K562 (cell line): ENCODE results near the gene CDC25B. TPM values are rescaled to one million over a fixed set of nuclear protein-coding genes. Genes with fewer than 3 reads are reported as not detected.

Experiments used
- ATAC-seq: fragments of 200-7000 bp; cut with Tn5 transposase; 3 replicates; pipeline ENCODE4 v1.9.1; 2020; ENCODE audit warnings: moderate library complexity
- BruUV-seq: library from RNA; stranded (reverse); fragments of 400-500 nt; replicated peaks from 2 replicates; lab custom pipeline; 2021; lab: Mats Ljungman, UMichigan
- CTCF ChIA-PET: fragments of 300-600 bp; formaldehyde crosslinking; extraction: SDS; loops from one replicate; lab custom pipeline; 2021; ENCODE audit warnings: low intra/inter-chr PET ratio; lab: Yijun Ruan, JAX
- POLR2A ChIA-PET: fragments of 300-600, 350-650 bp; sonication (Branson Sonifier 250); formaldehyde crosslinking; extraction: SDS; loops from one replicate; lab custom pipeline; 2021; ENCODE audit warnings: antibody characterized with exemption, inconsistent platforms; lab: Yijun Ruan, JAX
- DNase-seq, 4 experiments: peaks; one replicate each; pipeline versions ENCODE4 v3.0.0 to v3.0.0-alpha.2; 2011 to 2018; ENCODE audit warnings: low spot score in 3 of 4, mixed read lengths in 3 of 4; ENCODE audit errors: extremely low read depth in 1 of 4
- FAIRE-seq: peaks from 2 replicates; lab custom pipeline; 2011; peaks lifted over from hg19 to GRCh38; lab: Jason Lieb, UNC
- H2AFZ ChIP-seq: 2 replicates; pipeline ENCODE4 v1.6.0; 2011; ENCODE audit warnings: low read depth, low read length, control low read depth, inconsistent platforms
- H3K27ac ChIP-seq: fragments of 200-600 bp; 3 replicates; pipeline ENCODE4 v1.8.0; 2011; ENCODE audit warnings: low read depth, mild to moderate bottlenecking, control low read depth, inconsistent platforms, low read length, moderate library complexity, mixed read lengths; ENCODE audit errors: extremely low read depth
- H3K27me3 ChIP-seq, 2 experiments: fragments of 300-600 bp in 1 of 2; 2 replicates in 1 of 2; 3 replicates in 1 of 2; pipeline versions ENCODE4 v1.6.0 to v1.8.0; 2011; ENCODE audit warnings: inconsistent platforms in 2 of 2, low read length in 2 of 2, mild to moderate bottlenecking in 1 of 2, mixed read lengths in 1 of 2, moderate library complexity in 1 of 2; ENCODE audit not compliant: control insufficient read depth in 2 of 2, insufficient read depth in 2 of 2
- H3K36me3 ChIP-seq: fragments of 300-600 bp; 3 replicates; pipeline ENCODE4 v1.8.0; 2011; ENCODE audit warnings: mild to moderate bottlenecking, low read length, inconsistent platforms; ENCODE audit not compliant: control insufficient read depth, insufficient read depth
- H3K4me1 ChIP-seq, 2 experiments: fragments of 200-600 bp in 1 of 2; replicated peaks in 1 of 2; 2 replicates in 1 of 2; 3 replicates in 1 of 2; pipeline versions ENCODE4 v1.5.1 to v1.8.0; 2011; ENCODE audit warnings: inconsistent platforms in 2 of 2, low read length in 2 of 2, mild to moderate bottlenecking in 1 of 2, mixed read lengths in 1 of 2, moderate library complexity in 1 of 2; ENCODE audit not compliant: control insufficient read depth in 2 of 2, insufficient read depth in 2 of 2
- H3K4me2 ChIP-seq: 2 replicates; pipeline ENCODE4 v1.6.1; 2011; ENCODE audit warnings: low read length, control low read depth, inconsistent platforms, mixed read lengths; ENCODE audit not compliant: insufficient read depth
- H3K4me3 ChIP-seq: fragments of 200-600 bp; sonication (generic), shearing (Covaris generic); 2 replicates; pipeline ENCODE4 v1.5.1; 2016; ENCODE audit warnings: control low read depth, inconsistent platforms
- H3K79me2 ChIP-seq: fragments of 200-600 bp; 3 replicates; pipeline ENCODE4 v1.8.0; 2011; ENCODE audit warnings: low read length, inconsistent platforms; ENCODE audit not compliant: control insufficient read depth, insufficient read depth
- H3K9ac ChIP-seq, 2 experiments: 2 replicates each; pipeline versions ENCODE4 v1.6.0 to v1.6.1; 2011; ENCODE audit warnings: low read depth in 2 of 2, low read length in 2 of 2, control low read depth in 1 of 2, inconsistent platforms in 1 of 2, mild to moderate bottlenecking in 1 of 2, mixed read lengths in 1 of 2; ENCODE audit not compliant: insufficient read depth in 1 of 2
- H3K9me1 ChIP-seq: one replicate; pipeline ENCODE4 v1.6.0; 2011; ENCODE audit warnings: inconsistent platforms, mild to moderate bottlenecking, low read length, moderate library complexity; ENCODE audit not compliant: control insufficient read depth, insufficient read depth
- H3K9me3 ChIP-seq: replicated peaks from 2 replicates; pipeline ENCODE4 v1.5.1; 2011; ENCODE audit warnings: low read depth, low read length, inconsistent platforms; ENCODE audit not compliant: control insufficient read depth, insufficient read depth
- H4K20me1 ChIP-seq: replicated peaks from 2 replicates; pipeline ENCODE4 v1.6.1; 2011; ENCODE audit warnings: low read length, inconsistent platforms, mixed read lengths; ENCODE audit not compliant: control insufficient read depth, insufficient read depth
- ARID3B ChIP-seq: fragments of 250-450 bp; sonication (Bioruptor Pico); IDR thresholded peaks from 2 replicates; pipeline ENCODE4 v1.4.0; 2020; ENCODE audit warnings: borderline replicate concordance
- BCOR ChIP-seq: fragments of 450-650 bp; IDR thresholded peaks from 2 replicates; pipeline ENCODE4 v1.6.1; 2016
- BRCA1 ChIP-seq, 2 experiments: fragments of 450-650 bp in 1 of 2; sonication (generic) in 1 of 2; formaldehyde crosslinking in 1 of 2; IDR thresholded peaks; 2 replicates each; pipeline versions ENCODE4 v1.5.0 to v1.6.1; 2017 to 2020; ENCODE audit warnings: mild to moderate bottlenecking in 1 of 2, missing genetic modification reagents in 1 of 2
- CHD1 ChIP-seq: fragments of 200-600 bp; sonication (generic); IDR thresholded peaks from one replicate; pipeline ENCODE4 v1.6.1; 2012; ENCODE audit warnings: mild to moderate bottlenecking, moderate library complexity, low read length, inconsistent platforms
- GABPB2 ChIP-seq: fragments of 250-450 bp; sonication (Bioruptor Pico); conservative IDR thresholded peaks from 2 replicates; pipeline ENCODE4 v1.5.1; 2021; ENCODE audit warnings: mild to moderate bottlenecking
- HNRNPL ChIP-seq: fragments of 200-400 bp; formaldehyde crosslinking; IDR thresholded peaks from 2 replicates; pipeline ENCODE4 v1.6.1; 2017; ENCODE audit warnings: low read depth, mild to moderate bottlenecking, low read length
- HOXB6 ChIP-seq: fragments of 250-450 bp; sonication (Bioruptor Pico); IDR thresholded peaks from 2 replicates; pipeline ENCODE4 v1.5.1; 2022; ENCODE audit warnings: mild to moderate bottlenecking, borderline replicate concordance
- NFXL1 ChIP-seq: fragments of 450-650 bp; formaldehyde crosslinking; IDR thresholded peaks from 2 replicates; pipeline ENCODE4 v1.4.0; 2021; ENCODE audit warnings: mild to moderate bottlenecking
- POLR2A ChIP-seq: fragments of 450-650 bp; conservative IDR thresholded peaks from 2 replicates; pipeline ENCODE4 v1.6.1; 2016
- TAL1 ChIP-seq: fragments of 450-650 bp; IDR thresholded peaks from 2 replicates; pipeline ENCODE4 v1.6.1; 2016; ENCODE audit warnings: mild to moderate bottlenecking
- TBL1XR1 ChIP-seq, 2 experiments: IDR thresholded peaks; 2 replicates each; pipeline ENCODE4 v1.6.1; 2012; ENCODE audit warnings: improper control_type of control experiment in 2 of 2, low read length in 2 of 2, mild to moderate bottlenecking in 1 of 2
- ZBTB49 ChIP-seq: sonication (generic); formaldehyde crosslinking; IDR thresholded peaks from 2 replicates; pipeline ENCODE4 v1.8.0; 2022; ENCODE audit warnings: missing genetic modification reagents, mild to moderate bottlenecking, borderline replicate concordance
- ZFX ChIP-seq: sonication (generic); formaldehyde crosslinking; IDR thresholded peaks from 2 replicates; pipeline ENCODE4 v1.8.0; 2022; ENCODE audit warnings: mild to moderate bottlenecking, missing genetic modification reagents, moderate library complexity
- ZKSCAN8 ChIP-seq: fragments of 200-800 bp; sonication (Bioruptor generic); IDR thresholded peaks from 2 replicates; pipeline ENCODE4 v1.6.1; 2016; ENCODE audit warnings: missing genetic modification characterization, missing compliant biosample characterization
- ZNF146 ChIP-seq: IDR thresholded peaks from one replicate; pipeline ENCODE4 v1.6.1; 2018; ENCODE audit warnings: missing compliant biosample characterization; ENCODE audit not compliant: unreplicated experiment
- ZNF239 ChIP-seq: fragments of 250-450 bp; sonication (Bioruptor Pico); IDR thresholded peaks from 2 replicates; pipeline ENCODE4 v1.4.0; 2020; ENCODE audit warnings: mild to moderate bottlenecking
- ZNF324 ChIP-seq: fragments of 250-450 bp; sonication (Bioruptor Pico); IDR thresholded peaks from 2 replicates; pipeline ENCODE4 v1.4.0; 2020; ENCODE audit warnings: mild to moderate bottlenecking
- ZNF583 ChIP-seq: fragments of 250-450 bp; sonication (Bioruptor Pico); IDR thresholded peaks from 2 replicates; pipeline ENCODE4 v1.4.0; 2020
- WGBS: fragments of 100-300 bp; shearing (Covaris generic); methylation state at CpG from one replicate; pipeline ENCODE4 v1.1.6; 2016; ENCODE audit warnings: low coverage, mixed read lengths; ENCODE audit not compliant: insufficient coverage; ENCODE audit errors: missing lambda C conversion rate; 5-methylcytosine and 5-hydroxymethylcytosine counted together
- in situ Hi-C: fragments of 300-500 bp; cut with MboI; formaldehyde crosslinking; loops from 4 replicates; pipeline ENCODE4 v1.15.0; 2018; ENCODE audit warnings: inconsistent platforms, mixed read lengths
- intact Hi-C: fragments of 100-400 bp; cut with micrococcal nuclease; formaldehyde crosslinking; loops from 2 replicates; pipeline ENCODE4 v1.14.2; 2022
- polyA plus RNA-seq, 8 experiments: library from polyadenylated mRNA; depleted of rRNA in 4 of 8; stranded (reverse) in 5 of 8; unstranded in 3 of 8; fragments of >200 nt; fragmentation: Nextera tagmentation in 2 of 8; fragmentation: Illumina TruSeq in 1 of 8; extraction: Ambion mirVana in 2 of 8; extraction: Trizol in 1 of 8; gene quantifications; 2 replicates each; pipeline versions ENCODE4 v1.2.1 to v1.2.3, GENCODE V29; 2011 to 2014; ENCODE audit warnings: inconsistent platforms in 1 of 8, missing spikeins in 1 of 8
- total RNA-seq, 7 experiments: library from RNA; depleted of rRNA in 6 of 7; stranded (reverse); fragments of >200 nt in 6 of 7; fragmentation: Illumina TruSeq in 2 of 7; extraction: Trizol in 2 of 7; gene quantifications; 2 replicates each; pipeline versions ENCODE4 v1.2.1 to v1.2.3, GENCODE V29; 2011 to 2021; ENCODE audit warnings: low replicate concordance in 1 of 7
- TF ChIP-seq, protein P1 (sequence below): sonication (generic); formaldehyde crosslinking; IDR thresholded peaks from 2 replicates; pipeline ENCODE4 v1.8.0; 2022; ENCODE audit warnings: mild to moderate bottlenecking, missing genetic modification reagents
- TF ChIP-seq, protein P2 (sequence below): fragments of 450-650 bp; formaldehyde crosslinking; IDR thresholded peaks from 2 replicates; pipeline ENCODE4 v1.4.0; 2022; ENCODE audit warnings: missing genetic modification characterization

CDC25B gene
- total and polyA plus RNA-seq, 9 of the 15 experiments (the other 6 are each of a cell fraction or from before 2014, with no cell fraction given): 2.3 to 35.7 (median 9.5) TPM

GRCh38 chr20:3808544-3808943 is 12.4 kb downstream of the CDC25B start:
- 80% methylated on average over 1 of the region's 3 CpGs for WGBS
- no peaks in the 10 kb centered on the region for H3K27me3 ChIP-seq
- no peaks in the 10 kb centered on the region for H3K9me1 ChIP-seq
- H3K9me3 ChIP-seq: no peaks in the 10 kb centered on the region
- CTCF ChIA-PET: no interaction called here
- H3K4me3 ChIP-seq: no peak overlapping the region
- H3K4me1 ChIP-seq: peaks cover 20 to 23% of the 10 kb centered on the region in 2 experiments
- peaks cover 24% of the 10 kb centered on the region; the same call in 2 of the 3 replicates for H3K36me3 ChIP-seq
- no peak overlapping the region for H2AFZ ChIP-seq
- H3K27ac ChIP-seq: no peak overlapping the region
- BruUV-seq: no TSS peak
- intact Hi-C loops: no loop called here
- FAIRE-seq: no peak
- H4K20me1 ChIP-seq: no peaks in the 10 kb centered on the region
- POLR2A ChIA-PET: no interaction called here
- ATAC-seq: no peak
- no peaks in the 10 kb centered on the region for H3K79me2 ChIP-seq
- no peak overlapping the region for H3K9ac ChIP-seq
- DNase-seq: no peak
- in situ Hi-C loops: no loop called here
- H3K4me2 ChIP-seq: no peak overlapping the region
- TF ChIP-seq GABPB2 (no peak), ZNF324 (CRISPR knock-in tag) (no peak), TAL1 (no peak), ARID3B (CRISPR knock-in tag) (no peak), ZKSCAN8 (CRISPR knock-in tag) (no peak), HNRNPL (no peak), NFXL1 (CRISPR knock-in tag) (no peak), CHD1 (no peak), TBL1XR1 (IDR thresholded peaks at IDR 0.05; ENCODE audit: low read length in 2 of 2) (no peak), HOXB6 (CRISPR knock-in tag) (no peak), ZNF146 (CRISPR knock-in tag) (peak; percentile 93), ZFX (CRISPR knock-in tag) (no peak), ZBTB49 (no peak), BRCA1 (IDR thresholded peaks at IDR 0.05) (no peak), BRCA1 (CRISPR knock-in tag; IDR thresholded peaks at IDR 0.05) (no peak), POLR2A (no peak), BCOR (peak; percentile 62; the same call in 1 of the 2 replicates), ZNF583 (CRISPR knock-in tag) (no peak), ZNF239 (CRISPR knock-in tag) (no peak)
- TF ChIP-seq, protein P1, sequence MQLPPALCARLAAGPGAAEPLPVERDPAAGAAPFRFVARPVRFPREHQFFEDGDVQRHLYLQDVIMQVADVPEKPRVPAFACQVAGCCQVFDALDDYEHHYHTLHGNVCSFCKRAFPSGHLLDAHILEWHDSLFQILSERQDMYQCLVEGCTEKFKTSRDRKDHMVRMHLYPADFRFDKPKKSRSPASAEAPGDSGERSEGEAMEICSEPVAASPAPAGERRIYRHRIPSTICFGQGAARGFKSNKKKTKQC (CRISPR knock-in tag): no peak
- TF ChIP-seq, protein P2, sequence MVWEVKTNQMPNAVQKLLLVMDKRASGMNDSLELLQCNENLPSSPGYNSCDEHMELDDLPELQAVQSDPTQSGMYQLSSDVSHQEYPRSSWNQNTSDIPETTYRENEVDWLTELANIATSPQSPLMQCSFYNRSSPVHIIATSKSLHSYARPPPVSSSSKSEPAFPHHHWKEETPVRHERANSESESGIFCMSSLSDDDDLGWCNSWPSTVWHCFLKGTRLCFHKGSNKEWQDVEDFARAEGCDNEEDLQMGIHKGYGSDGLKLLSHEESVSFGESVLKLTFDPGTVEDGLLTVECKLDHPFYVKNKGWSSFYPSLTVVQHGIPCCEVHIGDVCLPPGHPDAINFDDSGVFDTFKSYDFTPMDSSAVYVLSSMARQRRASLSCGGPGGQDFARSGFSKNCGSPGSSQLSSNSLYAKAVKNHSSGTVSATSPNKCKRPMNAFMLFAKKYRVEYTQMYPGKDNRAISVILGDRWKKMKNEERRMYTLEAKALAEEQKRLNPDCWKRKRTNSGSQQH (CRISPR knock-in tag): no peak
